ENCODE measurements around the gene GALNT13.

DNA sequence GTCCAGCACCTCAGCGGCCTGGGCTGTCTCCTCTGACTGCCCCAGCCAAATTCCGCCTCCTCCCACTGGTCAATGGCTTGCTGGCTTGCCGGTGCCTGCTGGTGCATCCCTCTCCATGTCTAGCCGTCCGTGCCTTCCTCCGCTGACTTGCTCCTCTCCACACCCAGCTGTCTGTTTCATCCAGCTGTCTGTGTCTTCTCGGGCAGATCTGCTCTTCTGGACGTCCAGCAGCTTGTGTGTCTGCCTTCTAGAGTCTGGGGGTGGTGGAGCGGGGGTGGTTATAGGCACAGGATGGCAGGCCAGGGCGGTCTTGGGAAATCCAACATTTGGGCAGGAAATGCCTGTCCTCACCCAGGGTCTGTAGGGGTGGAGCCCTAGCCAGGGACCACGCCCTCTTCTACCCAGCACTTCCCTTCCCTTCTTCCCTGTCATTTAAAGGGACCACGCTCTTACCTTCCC is 369.2 kb downstream of the GALNT13 start:
- TF ChIP-seq, protein P1, sequence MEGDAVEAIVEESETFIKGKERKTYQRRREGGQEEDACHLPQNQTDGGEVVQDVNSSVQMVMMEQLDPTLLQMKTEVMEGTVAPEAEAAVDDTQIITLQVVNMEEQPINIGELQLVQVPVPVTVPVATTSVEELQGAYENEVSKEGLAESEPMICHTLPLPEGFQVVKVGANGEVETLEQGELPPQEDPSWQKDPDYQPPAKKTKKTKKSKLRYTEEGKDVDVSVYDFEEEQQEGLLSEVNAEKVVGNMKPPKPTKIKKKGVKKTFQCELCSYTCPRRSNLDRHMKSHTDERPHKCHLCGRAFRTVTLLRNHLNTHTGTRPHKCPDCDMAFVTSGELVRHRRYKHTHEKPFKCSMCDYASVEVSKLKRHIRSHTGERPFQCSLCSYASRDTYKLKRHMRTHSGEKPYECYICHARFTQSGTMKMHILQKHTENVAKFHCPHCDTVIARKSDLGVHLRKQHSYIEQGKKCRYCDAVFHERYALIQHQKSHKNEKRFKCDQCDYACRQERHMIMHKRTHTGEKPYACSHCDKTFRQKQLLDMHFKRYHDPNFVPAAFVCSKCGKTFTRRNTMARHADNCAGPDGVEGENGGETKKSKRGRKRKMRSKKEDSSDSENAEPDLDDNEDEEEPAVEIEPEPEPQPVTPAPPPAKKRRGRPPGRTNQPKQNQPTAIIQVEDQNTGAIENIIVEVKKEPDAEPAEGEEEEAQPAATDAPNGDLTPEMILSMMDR (IDR thresholded peaks at IDR 0.05): no peak
- no peak for TF ChIP-seq POLR2A (IDR thresholded peaks at IDR 0.05)

Data from testis (tissue), 2 donors.